DMS79 treated with DMSO at 0.1 percent for 48 hours (cell line): ENCODE data around the gene CPEB2.

ENCODE experiments used
- DNase-seq: peaks from one replicate; lab custom pipeline; 2025; lab: John Stamatoyannopoulos, UW

The CPEB2 gene

DNA sequence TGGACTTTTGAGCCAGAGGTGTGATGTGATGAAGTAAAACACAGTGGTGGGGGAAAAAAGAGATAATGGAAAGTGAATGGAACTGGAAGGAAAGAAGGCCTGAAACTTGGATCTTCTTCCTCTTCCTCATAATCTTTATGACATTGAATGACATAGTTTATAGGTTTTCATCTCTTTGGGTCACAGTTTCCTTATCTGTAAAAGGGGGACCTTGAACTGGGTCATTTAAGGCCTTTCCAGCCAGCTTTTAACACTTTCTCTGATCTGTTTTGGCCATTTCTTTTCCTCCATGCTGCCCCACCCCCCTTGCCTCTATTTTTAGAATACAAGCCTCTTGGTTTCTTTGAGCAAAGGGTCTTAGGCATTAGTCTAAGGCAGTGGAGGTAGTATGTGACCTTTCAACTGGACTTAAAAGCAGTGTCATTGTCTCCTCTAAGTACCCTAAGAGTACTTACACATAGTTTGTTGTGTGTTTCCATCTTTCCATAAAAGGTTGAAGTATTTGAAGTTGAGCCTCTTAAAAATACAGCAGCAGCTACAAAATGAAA is 7.8 kb downstream of the CPEB2 start:
- no peak for DNase-seq

GRCh38 chr4:15011166-15011565 is 8.9 kb downstream of the CPEB2 start:
- DNase-seq, result no peak

- no peak for DNase-seq
Measured at GRCh38 chr4:15012017-15012788, 9.9 kb downstream of the CPEB2 start.

DNA sequence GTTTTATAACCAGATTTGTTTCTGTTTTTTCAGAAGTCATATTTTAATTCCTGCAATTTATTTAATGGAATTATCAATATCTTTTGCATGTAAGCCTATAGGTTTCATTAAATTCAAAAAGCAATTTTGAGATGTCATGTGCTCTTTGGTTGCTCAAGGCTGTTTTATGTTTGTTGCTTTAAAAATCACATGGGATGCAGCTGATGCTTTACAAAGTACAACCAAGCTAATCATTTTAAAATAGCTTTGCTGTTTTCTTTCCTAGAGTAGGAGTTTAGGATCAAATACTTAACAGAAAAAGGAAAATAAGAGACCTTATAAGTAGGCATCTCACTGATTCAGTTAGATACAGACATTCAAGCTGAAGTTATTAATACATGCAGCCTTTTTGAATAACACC is 11.3 kb downstream of the CPEB2 start:
- DNase-seq, result no peak

GRCh38 chr4:15015170-15015569 is 12.9 kb downstream of the CPEB2 start:
- DNase-seq, result no peak

GRCh38 chr4:15018361-15018760 is 16.1 kb downstream of the CPEB2 start:
- DNase-seq, result no peak

- DNase-seq, result no peak
Measured at GRCh38 chr4:15020502-15021286, 18.4 kb downstream of the CPEB2 start.

DNA sequence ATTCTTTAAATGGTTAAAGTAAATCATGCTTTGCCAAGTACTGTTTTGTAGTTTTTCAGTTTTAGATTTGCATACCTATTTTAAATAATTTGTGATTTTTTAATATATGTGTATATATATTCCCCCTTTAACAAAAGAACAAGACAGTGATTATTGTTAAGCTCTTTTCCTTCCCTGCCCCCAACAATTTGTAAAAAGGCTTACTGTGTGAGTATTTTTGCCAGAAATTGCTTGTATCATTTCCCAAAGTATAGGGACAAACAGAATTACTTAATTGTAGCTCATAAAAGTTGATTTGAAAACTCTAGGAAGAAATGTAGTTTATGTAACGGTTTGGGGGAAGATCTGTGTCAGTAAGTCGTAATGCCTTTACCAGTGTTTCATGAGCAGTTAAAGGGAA is 19.0 kb downstream of the CPEB2 start:
- DNase-seq, result no peak

- DNase-seq, result no peak
Measured at GRCh38 chr4:15021946-15022345, 19.7 kb downstream of the CPEB2 start.

DNA sequence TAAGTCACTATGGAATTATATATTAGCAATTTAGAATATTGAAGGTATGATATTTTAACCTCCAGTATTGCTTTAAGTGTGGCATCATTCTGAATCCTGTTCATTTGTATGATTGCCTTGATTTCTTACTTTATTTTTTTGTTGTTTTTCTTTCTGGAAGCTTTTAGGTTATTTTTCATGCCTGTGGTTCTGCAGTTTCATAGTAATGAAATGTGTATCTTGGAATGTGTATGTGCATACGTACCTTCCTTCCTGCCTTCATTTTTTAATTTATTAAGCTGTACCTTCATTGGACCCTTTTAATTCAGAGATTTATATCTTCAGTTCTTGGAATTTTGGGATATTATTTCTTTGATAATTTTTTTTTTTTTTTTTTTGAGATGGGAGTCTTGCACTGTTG is 22.1 kb downstream of the CPEB2 start:
- no peak for DNase-seq

DNA sequence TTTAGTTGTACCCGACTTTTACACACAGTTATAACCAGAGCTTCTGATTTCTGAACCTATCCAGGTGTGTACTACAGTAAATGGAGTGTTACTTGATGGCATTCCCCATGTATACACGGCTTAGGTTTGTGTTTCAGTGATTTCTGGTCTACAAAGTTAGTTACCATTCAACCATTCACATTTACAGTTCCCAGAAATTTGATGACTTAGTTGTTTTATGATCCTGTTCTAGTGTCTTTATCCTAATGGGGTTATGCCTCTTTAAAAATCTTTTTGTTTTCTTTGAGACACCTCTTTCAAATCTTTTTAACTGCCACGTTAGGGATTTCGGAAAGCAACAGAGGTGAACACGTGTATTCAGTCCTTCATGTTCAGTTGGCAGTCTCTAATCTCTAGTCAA is 23.4 kb downstream of the CPEB2 start:
- DNase-seq, result no peak

DNA sequence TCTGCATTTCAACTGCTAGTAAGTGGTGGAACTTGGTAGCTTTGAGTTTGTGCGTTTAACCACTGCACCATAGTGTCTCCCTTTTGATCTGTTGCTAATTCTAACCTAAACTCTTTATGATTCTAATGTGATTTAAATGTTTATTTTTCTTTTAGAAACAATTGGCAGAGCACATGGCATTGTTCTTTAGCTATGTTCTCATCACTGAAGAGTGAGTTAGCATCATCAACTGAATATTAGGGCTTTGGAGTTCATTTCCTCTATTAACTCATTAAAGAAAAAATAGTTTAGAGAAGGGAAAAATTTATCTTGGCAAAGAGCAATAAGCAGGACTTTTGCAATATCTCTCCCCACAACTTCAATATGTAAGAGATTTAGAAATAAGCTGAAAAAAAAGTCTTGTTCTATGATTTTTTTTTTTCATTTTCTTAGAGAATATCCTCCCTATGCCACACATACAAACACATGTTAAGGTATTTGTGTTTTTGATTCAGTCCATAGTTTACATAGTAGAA is 25.7 kb downstream of the CPEB2 start:
- DNase-seq, result no peak

DNA sequence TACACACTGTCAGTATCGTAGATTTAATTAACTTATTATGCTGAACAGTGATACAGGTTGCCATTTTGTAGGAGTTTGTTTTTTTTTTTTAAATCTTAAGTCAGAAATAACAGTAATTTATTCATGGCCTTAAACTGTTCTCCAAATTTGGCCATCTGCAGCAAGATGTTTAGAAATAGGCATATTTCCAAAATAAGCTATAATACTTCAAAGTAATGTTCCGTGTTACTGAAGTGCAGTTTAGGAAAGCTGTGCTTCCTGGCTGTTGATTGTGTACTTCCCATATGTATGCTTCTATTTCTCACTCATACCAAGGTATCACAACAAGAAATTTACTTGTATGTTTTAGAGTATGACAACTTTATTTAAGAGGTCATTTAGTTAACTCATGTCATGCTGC is 28.9 kb downstream of the CPEB2 start:
- no peak for DNase-seq

GRCh38 chr4:15031993-15032675 is 29.9 kb downstream of the CPEB2 start:
- DNase-seq, result no peak

DNA sequence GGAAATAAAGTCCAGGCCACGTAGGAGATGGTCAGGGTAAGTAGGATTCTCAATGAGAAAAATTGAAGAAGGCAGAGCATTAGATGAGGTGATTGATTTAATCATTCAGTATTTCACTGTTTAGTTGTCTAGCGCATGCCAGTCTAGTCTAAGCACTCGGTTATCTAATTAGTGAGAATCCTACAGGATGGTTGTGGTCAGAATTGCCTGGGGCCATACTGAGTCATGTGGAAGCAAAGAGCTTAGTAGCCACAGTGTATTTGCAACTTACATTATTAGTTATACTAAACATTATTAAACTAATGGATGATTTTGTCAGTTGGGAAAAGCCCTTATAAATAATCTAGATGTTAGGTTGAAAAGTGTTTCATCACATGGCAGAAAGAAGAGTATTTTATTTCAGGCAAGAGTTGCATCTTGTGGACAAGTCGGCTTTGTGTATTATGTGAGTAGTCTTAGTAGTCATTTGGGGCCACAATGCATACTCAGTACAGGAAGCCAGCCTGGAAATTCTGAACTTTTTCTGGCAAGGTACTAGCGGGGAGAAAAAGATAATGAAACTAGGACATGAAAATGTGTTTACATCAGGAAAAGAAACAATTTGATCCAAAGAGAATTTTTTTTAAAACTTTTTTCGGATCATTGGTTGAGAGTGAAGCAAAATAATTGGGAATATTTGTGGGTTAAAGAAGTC is 31.9 kb downstream of the CPEB2 start:
- no peak for DNase-seq

- no peak for DNase-seq
Measured at GRCh38 chr4:15035159-15035558, 32.9 kb downstream of the CPEB2 start.

- no peak for DNase-seq
Measured at GRCh38 chr4:15037923-15038541, 35.8 kb downstream of the CPEB2 start.

DNA sequence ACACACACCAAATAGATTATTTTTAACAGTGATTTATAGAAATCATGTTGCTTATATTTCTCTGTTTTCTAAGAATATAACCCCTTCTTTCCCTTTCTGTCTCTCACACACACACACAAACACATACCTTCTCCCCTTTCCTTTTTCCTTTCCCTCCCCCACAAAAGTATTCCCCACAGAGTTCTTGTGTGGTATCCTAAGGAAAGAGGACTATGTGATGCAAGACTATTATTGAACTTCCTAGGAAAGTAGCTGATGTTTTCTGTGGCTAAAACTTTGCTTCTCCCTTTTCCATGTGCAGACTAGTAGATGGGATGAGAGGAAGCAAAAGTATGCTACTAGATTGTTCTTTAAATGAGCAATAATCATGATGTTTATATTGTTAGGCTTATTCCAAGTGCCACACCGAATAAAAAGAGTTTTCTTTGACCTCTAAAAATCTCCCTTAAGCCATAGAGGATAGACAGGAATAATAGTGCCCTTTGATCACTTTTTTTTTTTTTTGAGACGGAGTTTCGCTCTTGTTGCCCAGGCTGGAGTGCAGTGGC is 38.7 kb downstream of the CPEB2 start:
- no peak for DNase-seq

GRCh38 chr4:15042529-15043167 is 40.4 kb downstream of the CPEB2 start:
- no peak for DNase-seq

- no peak for DNase-seq
Measured at GRCh38 chr4:15043226-15043625, 40.9 kb downstream of the CPEB2 start.

GRCh38 chr4:15043922-15044321 is 41.6 kb downstream of the CPEB2 start:
- no peak for DNase-seq
